Spleen (tissue), 7 donors: Measurements from ENCODE around the gene DGAT2.

Experiments
- CTCF ChIP-seq, 11 experiments: fragments of 200-600 bp in 7 of 11; fragments of 450-650 bp in 4 of 11; sonication (generic) in 4 of 11; IDR thresholded peaks in 8 of 11; conservative IDR thresholded peaks in 3 of 11; 1 replicate in 7 of 11; 2 replicates in 4 of 11; pipeline versions ENCODE4 v1.4.0 to v1.8.0; 2016 to 2021; ENCODE audit warnings: antibody characterized with exemption in 11 of 11, inconsistent platforms in 4 of 11, mild to moderate bottlenecking in 1 of 11
- POLR2A ChIP-seq, 3 donors: fragments of 450-650 bp; IDR thresholded peaks; one replicate each; pipeline ENCODE4 v1.5.1; 2017; ENCODE audit warnings: antibody characterized with exemption in 3 of 3, mild to moderate bottlenecking in 1 of 3
- POLR2AphosphoS5 ChIP-seq, 3 donors: sonication (generic); formaldehyde crosslinking; IDR thresholded peaks; one replicate each; pipeline ENCODE4 v1.5.1; 2017; ENCODE audit warnings: antibody characterized with exemption in 3 of 3
- donor health status: DM: no; HTN: no; CAD: no; lungs with moderate emphysema.
- donor health status: DM: no; HTN: no; CAD: no.
- donor health status: DM: no; HTN: no; CAD: no.

- TF ChIP-seq POLR2AphosphoS5 (IDR thresholded peaks at IDR 0.05): no peak
- no peak for TF ChIP-seq CTCF (IDR thresholded peaks at IDR 0.05 in 8 of 11, conservative IDR thresholded peaks at IDR 0.05 in 3 of 11)
- TF ChIP-seq POLR2A (IDR thresholded peaks at IDR 0.05): no peak
Measured at GRCh38 chr11:75813124-75813523, 44.5 kb downstream of the DGAT2 start.
